NB4 (cell line): Measurements from ENCODE around the gene TMEM256.

ENCODE experiments used
- MAX ChIP-seq: IDR thresholded peaks from 2 replicates; pipeline ENCODE4 v1.6.1; 2011; ENCODE audit warnings: low read depth, low read length
- MYC ChIP-seq: IDR thresholded peaks from 2 replicates; pipeline ENCODE4 v1.6.1; 2011; ENCODE audit warnings: low read depth, low read length
- POLR2A ChIP-seq: IDR thresholded peaks from 2 replicates; pipeline ENCODE4 v1.6.1; 2011; ENCODE audit warnings: mild to moderate bottlenecking; ENCODE audit not compliant: insufficient read length; ENCODE audit errors: extremely low read depth
- TF ChIP-seq, protein P1 (sequence below): IDR thresholded peaks from one replicate; pipeline ENCODE4 v1.5.1; 2012; ENCODE audit warnings: low read depth, low read length

DNA sequence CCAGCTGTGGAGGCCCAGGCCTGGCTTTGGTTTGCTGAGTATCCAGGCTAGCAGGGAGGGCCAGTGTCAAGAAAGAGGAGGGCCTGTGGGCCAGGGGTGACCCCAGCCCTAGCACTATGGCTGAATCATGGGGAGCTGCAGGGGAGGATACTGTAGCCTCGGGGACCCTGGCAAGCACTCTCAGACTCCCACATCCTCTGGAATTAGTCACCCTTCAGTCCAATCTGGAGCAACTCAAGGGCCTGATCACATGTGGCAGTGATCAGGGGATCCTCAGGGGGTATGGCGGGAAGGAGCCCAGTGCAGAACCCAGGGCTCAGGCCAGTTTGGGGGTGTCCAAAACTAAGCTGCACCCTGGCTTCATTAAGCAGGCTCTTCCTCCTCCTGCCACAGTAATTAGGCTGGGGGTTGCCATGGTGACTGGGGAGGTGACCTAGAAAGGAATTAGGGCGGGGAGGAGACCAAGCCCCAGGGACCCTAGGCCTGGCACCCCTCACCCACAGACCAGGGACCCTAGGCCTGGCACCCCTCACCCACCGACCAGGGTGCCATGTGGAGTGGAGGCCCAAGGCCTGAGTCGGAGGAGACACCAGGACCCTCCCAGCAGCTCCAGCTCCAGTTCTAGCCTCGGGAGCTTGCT, 9.6 kb upstream of the TMEM256 start:
- TF ChIP-seq, protein P1, sequence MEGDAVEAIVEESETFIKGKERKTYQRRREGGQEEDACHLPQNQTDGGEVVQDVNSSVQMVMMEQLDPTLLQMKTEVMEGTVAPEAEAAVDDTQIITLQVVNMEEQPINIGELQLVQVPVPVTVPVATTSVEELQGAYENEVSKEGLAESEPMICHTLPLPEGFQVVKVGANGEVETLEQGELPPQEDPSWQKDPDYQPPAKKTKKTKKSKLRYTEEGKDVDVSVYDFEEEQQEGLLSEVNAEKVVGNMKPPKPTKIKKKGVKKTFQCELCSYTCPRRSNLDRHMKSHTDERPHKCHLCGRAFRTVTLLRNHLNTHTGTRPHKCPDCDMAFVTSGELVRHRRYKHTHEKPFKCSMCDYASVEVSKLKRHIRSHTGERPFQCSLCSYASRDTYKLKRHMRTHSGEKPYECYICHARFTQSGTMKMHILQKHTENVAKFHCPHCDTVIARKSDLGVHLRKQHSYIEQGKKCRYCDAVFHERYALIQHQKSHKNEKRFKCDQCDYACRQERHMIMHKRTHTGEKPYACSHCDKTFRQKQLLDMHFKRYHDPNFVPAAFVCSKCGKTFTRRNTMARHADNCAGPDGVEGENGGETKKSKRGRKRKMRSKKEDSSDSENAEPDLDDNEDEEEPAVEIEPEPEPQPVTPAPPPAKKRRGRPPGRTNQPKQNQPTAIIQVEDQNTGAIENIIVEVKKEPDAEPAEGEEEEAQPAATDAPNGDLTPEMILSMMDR: no peak
- TF ChIP-seq POLR2A: no peak
- no peak for TF ChIP-seq MAX
- no peak for TF ChIP-seq MYC
